Measurements from ENCODE around the gene UBE4B.
"Not testable (repeated sequence)": the region's sequence is repeated elsewhere in the genome, so short reads cannot be mapped to it uniquely, and the experiment has no call there.

The UBE4B gene

DNA sequence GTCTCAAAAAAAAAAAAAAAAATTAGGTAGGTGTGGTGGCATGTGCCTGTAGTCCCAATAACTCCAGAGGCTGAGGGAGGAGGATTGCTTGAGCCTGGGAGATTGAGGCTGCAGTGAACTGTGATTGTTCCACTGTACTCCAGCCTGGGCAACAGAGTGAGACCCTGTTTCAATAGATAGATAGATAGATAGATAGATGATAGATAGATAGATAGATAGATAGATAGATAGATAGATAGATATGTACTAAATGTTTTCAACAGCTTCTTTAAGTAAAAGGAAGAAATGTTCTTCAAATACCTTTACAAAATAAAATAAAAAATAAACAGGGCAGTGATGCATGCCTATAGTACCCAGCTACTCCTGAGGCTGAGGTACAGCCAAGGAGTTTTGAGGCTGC lies 187.4 kb downstream of the UBE4B start:
- no peak overlapping the region for H3K27ac ChIP-seq
- no peak for TF ChIP-seq ZFX (IDR thresholded peaks at IDR 0.05)
- TF ChIP-seq, protein P1, sequence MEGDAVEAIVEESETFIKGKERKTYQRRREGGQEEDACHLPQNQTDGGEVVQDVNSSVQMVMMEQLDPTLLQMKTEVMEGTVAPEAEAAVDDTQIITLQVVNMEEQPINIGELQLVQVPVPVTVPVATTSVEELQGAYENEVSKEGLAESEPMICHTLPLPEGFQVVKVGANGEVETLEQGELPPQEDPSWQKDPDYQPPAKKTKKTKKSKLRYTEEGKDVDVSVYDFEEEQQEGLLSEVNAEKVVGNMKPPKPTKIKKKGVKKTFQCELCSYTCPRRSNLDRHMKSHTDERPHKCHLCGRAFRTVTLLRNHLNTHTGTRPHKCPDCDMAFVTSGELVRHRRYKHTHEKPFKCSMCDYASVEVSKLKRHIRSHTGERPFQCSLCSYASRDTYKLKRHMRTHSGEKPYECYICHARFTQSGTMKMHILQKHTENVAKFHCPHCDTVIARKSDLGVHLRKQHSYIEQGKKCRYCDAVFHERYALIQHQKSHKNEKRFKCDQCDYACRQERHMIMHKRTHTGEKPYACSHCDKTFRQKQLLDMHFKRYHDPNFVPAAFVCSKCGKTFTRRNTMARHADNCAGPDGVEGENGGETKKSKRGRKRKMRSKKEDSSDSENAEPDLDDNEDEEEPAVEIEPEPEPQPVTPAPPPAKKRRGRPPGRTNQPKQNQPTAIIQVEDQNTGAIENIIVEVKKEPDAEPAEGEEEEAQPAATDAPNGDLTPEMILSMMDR (conservative IDR thresholded peaks at IDR 0.05), result no peak

DNA sequence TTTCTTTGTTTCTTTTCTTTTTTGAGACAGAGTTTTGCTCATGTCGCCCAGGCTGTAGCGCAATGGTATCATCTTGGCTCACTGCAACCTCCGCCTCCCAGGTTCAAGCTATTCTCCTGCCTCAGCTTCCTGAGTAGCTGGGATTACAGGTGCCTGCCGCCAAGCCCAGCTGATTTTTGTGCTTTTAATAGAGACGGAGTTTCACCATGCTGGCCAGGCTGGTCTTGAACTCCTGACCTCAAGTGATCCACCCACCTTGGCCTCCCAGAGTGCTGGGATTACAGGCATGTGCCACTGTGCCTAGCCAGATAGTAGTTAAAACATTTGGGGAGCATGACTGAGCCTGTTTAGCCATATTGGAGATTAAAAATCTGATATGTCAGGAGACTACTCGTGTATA lies 187.9 kb downstream of the UBE4B start:
- H3K27ac ChIP-seq, result not testable (repeated sequence)

DNA sequence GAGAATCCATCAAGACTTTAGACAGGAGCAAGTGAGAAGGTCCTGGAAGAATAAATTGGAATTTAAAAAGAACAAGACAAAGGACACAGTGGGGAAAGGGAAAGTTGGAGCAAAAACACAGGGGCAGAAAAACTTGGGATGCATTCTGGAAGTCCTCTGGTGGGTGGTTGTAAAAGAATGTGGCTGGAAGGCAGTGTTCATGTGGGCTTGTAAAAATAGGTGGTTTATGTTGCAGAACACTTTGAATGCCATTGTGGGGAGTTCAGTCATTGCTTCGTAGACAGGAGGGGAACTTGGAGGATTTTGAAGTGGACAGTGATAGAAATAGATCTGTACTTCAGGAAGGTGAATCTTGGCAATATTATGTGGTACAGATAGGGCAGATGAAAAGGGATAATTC lies 192.8 kb downstream of the UBE4B start:
- no peak overlapping the region for H3K27ac ChIP-seq
- TF ChIP-seq, protein P1 (conservative IDR thresholded peaks at IDR 0.05), result no peak
- TF ChIP-seq ZFX (IDR thresholded peaks at IDR 0.05), result no peak

DNA sequence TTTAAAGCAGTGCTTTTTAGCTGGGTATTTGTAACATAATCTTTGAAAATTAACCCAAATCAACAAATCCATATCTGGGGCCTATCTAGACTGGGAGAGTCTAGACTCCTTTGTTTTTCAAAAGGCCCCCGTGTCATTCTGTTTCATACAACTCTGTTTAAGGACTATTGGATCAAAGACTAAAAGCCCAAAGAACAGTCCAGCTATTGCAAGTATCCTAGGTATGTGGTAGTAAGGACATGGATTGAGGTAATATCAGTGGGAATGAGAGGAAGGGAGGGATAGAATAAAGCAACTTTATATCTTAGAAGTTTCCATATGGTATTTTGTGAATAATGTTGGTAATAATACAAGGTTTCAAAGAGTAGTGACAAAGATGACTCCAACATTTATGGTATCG lies 195.8 kb downstream of the UBE4B start:
- TF ChIP-seq, protein P1 (conservative IDR thresholded peaks at IDR 0.05), result no peak
- TF ChIP-seq ZFX (IDR thresholded peaks at IDR 0.05), result no peak
- H3K27ac ChIP-seq, result no peak overlapping the region

- H3K27ac ChIP-seq, result no peak overlapping the region
- TF ChIP-seq, protein P1 (conservative IDR thresholded peaks at IDR 0.05), result no peak
- TF ChIP-seq ZFX (IDR thresholded peaks at IDR 0.05), result no peak
These were observed 197.1 kb downstream of the UBE4B start for GRCh38 chr1:10229903-10230302.
